NCI-H526 (cell line): Measurements from ENCODE around the gene BLTP3A.
"Not testable (repeated sequence)": the region's sequence is repeated elsewhere in the genome, so short reads cannot be mapped to it uniquely, and the experiment has no call there.

ENCODE experiments used
- DNase-seq, 2 experiments: peaks; one replicate each; lab custom pipeline; 2025; lab: John Stamatoyannopoulos, UW

The BLTP3A gene, protein sequence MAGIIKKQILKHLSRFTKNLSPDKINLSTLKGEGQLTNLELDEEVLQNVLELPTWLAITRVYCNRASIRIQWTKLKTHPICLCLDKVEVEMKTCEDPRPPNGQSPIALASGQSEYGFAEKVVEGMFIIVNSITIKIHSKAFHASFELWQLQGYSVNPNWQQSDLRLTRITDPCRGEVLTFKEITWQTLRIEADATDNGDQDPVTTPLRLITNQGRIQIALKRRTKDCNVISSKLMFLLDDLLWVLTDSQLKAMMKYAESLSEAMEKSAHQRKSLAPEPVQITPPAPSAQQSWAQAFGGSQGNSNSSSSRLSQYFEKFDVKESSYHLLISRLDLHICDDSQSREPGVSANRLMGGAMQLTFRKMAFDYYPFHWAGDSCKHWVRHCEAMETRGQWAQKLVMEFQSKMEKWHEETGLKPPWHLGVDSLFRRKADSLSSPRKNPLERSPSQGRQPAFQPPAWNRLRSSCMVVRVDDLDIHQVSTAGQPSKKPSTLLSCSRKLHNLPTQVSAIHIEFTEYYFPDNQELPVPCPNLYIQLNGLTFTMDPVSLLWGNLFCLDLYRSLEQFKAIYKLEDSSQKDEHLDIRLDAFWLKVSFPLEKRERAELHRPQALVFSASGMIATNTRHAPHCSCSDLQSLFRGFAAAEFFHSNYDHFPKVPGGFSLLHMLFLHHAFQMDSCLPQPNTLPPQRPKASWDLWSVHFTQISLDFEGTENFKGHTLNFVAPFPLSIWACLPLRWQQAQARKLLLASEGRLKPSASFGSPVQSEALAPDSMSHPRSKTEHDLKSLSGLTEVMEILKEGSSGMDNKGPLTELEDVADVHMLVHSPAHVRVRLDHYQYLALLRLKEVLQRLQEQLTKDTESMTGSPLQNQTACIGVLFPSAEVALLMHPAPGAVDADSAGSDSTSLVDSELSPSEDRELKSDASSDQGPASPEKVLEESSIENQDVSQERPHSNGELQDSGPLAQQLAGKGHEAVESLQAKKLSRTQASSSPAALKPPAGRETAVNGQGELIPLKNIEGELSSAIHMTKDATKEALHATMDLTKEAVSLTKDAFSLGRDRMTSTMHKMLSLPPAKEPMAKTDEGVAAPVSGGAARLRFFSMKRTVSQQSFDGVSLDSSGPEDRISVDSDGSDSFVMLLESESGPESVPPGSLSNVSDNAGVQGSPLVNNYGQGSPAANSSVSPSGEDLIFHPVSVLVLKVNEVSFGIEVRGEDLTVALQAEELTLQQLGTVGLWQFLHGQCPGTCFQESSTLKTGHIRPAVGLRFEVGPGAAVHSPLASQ (N-terminal part only)

DNA sequence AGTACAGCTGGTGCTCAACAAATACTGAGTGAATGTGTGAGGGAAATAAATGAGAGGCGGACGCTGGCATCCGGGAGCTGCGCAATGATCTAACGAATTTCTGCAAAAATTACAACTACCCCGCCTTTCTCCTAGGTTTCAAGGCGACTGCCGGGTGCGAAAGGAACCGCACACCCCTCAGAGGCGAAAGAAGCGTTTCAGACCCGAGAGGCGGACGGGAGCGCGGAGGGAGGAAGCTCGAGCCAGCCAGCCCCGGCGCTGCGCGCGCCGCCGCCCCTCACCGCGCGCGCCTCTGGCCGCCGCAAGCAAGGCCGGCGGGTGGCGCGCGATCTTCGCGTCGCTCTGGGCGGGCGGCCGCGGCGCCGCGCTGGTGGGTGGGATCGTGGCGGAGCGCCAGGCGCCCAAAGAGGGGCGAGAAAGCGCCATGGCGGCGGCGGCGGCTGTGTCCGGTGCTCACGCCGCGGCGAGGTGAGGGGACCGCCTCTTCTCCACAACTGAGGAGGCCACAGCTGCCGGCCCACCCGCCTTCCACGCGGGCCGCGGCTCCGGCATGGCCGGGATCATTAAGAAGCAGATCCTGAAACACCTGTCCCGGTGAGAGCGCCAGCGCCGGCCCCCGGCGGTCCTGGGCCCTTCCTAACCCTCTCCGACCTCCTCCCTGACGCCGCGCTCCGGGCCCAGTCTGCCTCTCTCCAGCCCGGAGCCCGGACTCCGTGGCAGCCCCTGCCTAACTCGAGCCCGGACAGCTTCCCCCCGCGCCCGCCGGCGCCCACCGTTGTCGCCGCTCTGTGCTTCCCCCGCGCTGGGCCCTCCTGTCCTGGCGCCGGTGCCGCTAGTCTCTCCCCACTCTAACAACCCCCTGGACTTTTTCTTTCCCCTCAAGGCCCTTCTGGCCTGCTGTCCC is at the start of gene BLTP3A:
TSS of gene BLTP3A (plus strand) at position 383 of the 904 bp plus-strand sequence. CDS start at position 551, 168 bp downstream.
- peak; percentile 74 to 91 for DNase-seq

DNA sequence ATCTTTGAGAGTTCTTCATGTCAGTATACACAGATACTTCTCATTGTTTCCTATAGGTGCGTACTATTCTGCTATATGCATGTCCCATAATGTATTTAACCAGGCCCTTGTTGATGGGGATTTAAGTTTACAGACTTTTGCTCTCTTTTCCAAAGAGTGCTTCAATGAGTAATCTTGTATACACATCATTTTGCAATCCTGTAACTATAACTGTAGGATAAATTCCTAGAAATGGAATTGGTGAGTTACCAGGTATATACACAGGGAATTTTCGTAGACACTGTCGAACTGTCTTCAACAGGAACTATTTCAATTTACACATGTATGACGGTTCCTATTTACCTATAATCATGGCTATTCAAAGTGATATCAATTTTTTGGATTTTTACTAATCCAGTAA is 49.8 kb upstream of the BLTP3A start:
- DNase-seq = no peak

DNA sequence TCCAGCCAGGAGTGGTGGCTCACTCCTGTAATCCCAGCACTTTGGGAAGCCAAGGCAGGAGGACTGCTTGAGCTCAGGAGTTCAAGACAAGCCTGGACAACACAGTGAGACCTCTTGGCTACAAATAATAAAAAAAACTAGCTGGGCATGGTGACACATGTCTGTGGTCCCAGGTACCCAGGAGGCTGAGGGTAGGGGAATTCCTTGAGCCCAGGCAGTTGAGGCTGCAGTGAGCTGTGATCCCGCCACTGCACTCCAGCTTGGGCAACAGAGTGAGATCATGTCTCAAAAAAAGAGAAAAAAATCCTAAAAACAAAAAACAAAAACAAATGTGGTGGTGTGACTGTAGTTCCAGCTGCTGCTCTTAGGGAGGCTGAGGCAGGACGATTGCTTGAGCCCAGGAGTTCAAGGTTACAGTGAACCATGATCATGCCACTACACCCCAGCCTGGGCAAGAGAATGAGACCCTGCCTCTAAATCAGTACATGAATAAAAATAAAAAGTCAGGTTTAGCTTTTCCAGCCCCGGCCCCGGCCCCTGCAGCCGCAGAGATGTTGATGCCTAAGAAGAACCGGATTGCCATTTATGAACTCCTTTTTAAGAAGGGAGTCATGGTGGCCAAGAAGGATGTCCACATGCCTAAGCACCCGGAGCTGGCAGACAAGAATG is 48.1 kb upstream of the BLTP3A start:
- no peak for DNase-seq

DNA sequence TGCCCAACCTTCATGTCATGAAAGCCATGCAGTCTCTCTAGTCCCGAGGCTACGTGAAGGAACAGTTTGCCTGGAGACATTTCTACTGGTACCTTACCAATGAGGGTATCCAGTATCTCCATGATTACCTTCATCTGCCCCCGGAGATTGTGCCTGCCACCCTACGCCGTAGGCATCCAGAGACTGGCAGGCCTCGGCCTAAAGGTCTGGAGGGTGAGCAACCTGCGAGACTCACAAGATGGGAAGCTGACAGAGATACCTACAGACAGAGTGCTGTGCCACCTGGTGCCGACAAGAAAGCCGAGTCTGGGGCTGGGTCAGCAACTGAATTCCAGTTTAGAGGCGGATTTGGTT is 47.6 kb upstream of the BLTP3A start:
- not testable (repeated sequence) for DNase-seq

DNA sequence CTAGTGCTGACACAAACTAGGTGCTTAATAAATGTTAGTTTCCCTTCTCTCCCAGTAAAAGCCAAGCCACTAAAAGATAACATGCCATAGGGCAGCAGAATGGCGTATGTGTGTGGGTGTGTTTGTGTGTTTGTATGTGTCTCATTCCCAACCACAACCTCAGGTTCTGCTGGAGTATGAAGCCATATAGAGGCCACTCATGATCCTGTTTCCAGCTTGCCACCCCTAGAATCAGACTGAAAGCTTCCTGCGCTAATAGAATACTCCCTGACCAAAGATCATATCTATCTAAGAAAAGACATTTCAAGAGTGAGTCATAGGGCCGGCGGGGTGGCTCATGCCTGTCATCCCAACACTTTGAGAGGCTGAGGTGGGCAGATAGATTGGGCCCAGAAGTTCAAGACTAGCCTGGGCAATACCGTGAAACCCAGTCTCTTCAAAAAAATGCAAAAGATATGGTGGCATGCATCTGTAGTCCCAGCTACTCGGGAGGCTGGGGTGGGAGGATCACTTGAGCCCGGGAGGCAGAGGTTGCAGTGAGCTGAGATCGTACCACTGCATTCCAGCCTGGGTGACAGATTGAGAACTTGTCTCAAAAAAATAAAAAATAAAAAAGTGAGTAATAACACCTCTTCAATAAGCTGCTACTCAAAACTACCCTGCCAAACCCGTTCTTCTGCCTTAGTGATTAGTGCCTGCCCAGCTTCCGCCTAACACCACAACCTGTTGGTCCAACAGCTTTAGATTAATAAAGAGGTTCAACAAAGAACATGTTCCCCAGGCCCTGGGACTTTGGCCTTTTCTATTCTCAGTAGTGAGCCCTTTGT is 46.4 kb upstream of the BLTP3A start:
- DNase-seq = peak; percentile 41 to 53

DNA sequence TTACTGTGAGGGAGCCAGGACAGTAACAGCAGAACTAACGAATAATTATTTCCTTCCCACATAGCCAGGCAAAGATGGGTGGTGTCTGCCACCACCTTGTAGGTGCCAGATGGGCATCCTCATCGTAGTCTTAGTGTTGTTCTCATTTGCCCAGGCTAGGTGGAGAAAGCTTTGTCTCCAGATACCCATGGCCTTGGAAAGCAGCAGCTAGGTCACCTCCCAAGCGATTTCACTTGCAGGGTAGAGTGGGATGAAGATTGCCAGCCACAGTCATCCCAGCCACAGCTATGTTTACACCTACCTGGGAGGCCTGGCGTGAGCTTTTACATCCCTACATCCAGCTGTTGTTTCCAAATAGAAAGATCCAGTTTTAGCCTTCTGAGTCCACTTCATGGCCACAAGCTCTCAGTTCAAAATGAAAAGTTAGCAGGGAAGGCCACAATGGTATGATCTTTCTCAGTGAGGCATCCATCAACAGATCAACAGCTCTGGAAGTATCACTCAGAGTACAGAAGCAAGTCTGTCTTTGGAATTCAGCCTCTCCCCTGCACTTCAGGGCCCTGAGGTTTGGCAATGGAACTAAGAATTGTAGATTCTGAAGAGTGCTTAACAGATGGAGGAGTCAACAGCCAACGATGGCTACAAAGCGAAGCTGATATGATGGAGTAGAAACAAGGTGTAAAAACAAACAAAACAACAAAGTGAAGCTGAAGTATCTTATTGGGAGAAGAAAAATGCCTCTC is 45.6 kb upstream of the BLTP3A start:
- no peak for DNase-seq

DNA sequence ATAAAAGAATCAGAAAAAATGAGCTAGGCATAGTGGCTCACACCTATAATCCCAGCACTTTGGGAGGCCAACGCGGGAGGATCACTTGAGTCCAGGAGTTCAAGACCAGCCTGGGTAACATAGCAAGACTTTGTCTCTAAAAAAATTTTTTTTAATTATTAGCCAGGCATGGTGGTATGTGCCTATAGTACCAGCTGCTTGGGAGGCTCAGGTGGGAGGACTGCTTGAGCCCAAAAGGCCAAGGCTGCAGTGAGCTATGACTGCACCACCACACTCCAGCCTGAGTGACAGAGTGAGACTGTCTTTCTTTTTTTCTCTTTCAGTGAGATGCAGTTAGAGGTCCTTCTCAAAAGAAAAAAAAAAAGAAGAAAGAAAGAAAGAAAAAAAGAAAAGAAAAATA is 43.1 kb upstream of the BLTP3A start:
- DNase-seq = no peak

DNA sequence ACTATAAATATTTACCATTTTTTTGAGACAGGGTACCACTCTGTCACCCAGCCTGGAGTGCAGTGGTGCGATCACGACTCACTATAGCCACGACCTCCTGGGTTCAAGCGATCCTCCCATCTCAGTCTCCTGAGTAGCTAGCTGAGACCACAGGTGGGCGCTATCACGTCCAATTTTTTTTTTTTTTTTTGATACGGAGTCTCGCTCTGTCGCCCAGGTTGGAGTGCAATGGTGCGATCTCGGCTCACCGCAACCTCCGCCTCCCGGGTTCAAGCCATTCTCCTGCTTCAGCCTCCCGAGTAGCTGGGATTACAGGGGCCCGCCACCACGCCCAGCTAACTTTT is 35.4 kb upstream of the BLTP3A start:
- DNase-seq = peak; percentile 61 to 66

DNA sequence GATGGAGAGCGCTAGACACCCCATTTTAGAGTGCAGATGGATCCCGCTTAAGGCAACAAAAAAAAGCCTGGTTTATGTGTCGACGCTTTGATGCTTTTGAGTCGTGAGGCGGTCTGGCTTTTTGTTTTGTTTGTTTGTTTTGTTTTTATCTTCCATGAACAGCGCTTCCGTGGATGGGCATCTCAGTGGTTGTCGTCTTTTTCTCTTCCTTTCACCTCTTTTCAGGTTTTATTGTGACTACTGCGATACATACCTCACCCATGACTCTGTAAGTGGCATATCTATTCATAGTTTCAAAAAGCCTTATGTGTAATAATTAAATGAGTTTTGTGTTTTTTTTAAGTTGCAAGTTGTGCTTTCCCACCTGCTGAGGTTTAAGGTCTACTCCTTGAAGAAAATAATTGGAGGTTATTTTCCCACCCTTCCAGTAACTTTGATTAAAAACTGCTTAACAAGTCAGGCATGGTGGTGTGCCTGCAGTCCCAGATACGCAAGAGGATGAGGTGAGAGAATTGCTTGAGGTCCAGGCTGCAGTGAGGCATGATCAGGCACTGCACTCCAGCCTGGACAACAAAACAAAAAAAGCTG is 34.1 kb upstream of the BLTP3A start:
- DNase-seq = no peak

DNA sequence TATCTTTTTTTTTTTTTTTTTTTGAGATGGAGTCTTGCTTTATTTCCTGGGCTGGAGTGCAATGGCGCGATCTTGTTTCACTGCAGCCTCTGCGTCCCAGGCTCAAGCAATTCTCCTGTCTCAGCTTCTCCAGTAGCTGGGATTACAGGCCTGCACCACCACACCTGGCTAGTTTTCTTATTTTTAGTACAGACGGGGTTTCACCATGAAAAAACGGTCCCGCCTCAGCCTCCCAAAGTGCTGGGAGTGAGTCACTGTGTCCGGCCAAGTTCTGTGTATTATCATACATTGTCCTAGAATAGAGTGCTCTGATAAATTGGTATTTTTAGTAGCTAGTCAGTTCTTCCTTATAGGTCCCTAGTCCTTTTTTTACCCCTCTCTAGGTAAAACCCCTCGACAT is 31.8 kb upstream of the BLTP3A start:
- no peak for DNase-seq

DNA sequence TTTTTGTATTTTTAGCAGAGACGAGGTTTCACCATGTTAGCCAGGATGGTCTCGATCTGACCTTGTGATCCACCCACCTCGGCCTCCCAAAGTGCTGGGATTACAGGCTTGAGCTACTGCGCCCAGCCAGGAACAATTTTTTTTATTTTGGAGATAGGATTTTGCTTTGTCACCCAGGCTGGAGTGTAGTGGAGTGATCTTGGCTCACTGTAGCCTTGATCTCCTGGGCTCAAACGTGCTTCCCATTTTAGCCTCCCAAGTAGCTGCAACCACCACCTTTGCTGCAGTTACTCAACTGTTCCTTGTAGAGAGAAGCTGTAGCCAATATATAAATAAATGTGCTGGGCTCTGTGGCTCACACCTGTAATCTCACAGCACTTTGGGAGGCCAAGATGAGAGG is 30.2 kb upstream of the BLTP3A start:
- DNase-seq = not testable (repeated sequence)

DNA sequence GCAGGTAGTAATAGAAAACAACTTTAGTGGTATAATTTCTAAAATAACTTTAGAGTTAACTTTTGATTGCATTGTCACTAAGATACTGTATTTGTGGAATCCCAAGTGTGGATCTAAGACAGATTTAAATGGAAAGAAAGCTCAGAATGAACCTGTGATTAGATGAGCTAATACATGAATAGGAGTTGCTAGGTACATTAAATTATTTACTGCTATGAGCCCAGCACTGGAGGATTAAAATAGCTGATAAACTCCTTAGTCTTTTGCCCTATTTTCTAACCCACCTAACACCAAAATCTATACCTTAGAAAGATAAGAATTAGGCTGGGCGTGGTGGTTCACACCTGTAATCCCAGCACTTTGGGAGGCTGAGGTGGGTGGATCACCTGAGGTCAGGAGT is 23.7 kb upstream of the BLTP3A start:
- DNase-seq = no peak

DNA sequence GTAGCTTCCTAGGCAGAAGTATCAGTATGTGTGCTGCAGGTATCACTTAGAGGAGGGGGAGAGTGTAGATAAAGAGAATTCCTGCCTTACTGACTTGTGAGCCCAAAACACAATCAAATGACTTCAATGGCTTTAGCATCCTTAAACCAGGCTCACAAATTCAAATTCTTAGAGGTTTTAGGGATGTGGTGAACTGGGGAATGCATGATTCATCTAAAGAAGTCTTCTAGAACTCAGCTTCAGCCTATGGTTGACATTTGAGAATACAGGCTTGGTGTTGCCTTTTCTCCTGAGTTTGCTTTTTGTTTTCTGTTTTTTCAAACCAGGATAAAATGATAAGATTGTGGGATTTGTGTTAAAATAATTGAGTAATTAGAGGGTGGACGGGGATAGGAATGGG is 20.2 kb upstream of the BLTP3A start:
- no peak for DNase-seq

DNA sequence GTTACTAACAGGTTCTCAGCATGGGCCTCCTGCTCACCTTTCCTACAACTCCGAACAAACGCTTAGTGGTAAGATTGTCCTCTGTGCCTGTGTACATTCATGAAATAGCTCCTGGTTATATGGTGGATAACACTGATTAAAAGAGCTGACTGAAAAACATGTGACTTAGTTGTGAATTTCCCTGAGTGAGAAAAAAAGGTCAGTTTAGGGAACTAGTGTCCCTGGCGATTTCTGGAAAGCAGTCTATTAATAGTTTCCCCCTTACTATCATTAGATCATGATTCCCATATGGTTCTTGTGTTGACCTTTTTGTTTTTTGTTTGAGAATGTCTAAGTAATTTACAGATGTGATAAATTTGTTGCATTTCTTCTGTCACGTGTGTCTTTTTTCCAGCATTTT is 18.9 kb upstream of the BLTP3A start:
- DNase-seq = no peak

DNA sequence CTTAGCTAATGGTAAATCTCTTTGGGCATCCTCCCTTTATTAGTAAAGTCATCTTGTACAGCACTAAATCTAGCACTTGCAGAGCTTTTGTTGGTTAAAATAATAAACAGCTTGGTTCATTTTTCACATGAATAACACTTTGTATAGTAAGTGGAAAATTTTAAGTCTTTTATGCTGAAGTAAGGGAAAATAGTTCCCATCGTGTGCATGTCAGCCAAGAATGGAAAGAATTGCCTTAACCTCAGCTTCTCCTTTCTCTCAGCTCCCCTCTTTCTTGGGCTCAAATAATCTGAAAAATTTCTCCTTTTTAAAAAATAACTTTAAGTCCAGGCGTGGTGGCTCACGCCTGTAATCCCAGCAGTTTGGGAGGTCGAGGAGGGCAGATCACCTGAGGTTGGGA is 18.0 kb upstream of the BLTP3A start:
- DNase-seq = no peak

DNA sequence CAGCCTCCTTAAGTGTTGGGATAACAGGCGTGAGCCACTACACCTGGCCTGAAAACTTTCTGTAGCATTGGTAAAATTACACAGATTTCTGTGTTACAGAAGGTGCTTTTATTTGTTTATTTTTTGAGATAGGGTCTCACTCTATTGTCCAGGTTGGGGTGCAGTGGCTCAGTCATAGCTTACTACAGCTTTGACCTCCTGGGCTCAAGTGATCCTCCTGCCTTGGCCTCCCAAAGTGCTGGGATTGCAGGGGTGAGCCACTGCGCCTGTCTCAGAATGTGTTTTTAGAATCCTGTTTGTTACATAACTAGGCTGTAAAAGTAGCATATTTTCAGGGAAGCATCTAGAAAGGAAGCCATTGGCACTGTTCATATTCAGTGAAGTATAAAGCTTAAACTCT is 16.9 kb upstream of the BLTP3A start:
- DNase-seq = no peak

DNA sequence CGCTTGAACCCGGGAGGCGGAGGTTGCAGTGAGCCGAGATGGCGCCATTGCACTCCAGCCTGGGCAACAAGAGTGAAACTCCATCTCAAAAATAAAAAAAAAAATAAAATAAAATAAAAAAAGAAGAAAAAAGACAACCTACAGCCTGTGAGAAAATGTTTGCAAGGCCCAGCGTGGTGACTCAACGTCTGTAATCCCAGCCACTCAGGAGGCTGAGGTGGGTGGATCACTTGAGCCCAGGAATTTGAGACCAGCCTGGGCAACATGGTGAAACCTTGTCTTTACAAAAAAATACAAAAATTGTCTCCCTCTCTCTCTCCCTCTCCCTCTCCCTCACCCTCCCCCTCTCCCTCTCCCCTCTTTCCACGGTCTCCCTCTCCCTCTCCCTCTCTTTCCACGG is 6.5 kb upstream of the BLTP3A start:
- not testable (repeated sequence) for DNase-seq

DNA sequence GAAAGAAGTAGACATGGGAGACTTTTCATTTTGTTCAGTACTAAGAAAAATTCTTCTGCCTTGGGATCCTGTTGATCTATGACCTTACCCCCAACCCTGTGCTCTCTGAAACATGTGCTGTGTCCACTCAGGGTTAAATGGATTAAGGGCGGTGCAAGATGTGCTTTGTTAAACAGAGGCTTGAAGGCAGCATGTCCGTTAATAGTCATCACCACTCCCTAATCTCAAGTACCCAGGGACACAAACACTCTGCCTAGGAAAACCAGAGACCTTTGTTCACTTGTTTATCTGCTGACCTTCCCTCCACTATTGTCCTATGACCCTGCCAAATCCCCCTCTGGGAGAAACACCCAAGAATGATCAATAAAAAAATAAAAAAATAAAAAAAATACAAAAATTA is 4.7 kb upstream of the BLTP3A start:
- DNase-seq = not testable (repeated sequence)

DNA sequence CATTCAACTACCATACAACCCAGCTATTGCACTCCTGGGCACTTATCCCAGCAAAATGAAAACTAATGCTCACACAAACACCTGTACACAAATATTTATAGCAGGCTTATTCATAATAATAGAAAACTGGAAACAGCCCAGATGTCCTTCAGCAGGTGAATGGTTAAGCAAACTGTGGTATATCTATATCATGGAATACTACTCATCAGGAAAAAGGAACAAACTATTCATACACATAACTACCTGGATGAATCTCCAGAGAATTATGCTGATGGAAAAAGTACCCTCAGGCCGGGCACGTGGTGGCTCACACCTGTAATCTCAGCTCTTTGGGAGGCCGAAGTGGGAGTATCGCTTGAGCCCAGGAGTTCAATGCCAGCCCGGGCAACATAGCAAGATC is 3.8 kb upstream of the BLTP3A start:
- DNase-seq = no peak
